Transverse colon (tissue), 4 donors: ENCODE data around the gene VSTM4. TPM values are rescaled to one million over a fixed set of nuclear protein-coding genes. Genes with fewer than 3 reads are reported as not detected.

Experiments used
- DNase-seq: peaks from one replicate; pipeline ENCODE4 v3.0.0-alpha.2; 2019
- H3K27ac ChIP-seq, 4 donors: fragments of 200-600 bp; sonication (generic); 2 replicates each; pipeline ENCODE4 v1.5.1; 2016 to 2018; ENCODE audit warnings: inconsistent platforms in 4 of 4
- H3K27me3 ChIP-seq: fragments of 200-600 bp; sonication (generic); 2 replicates; pipeline ENCODE4 v1.5.1; 2017; ENCODE audit warnings: inconsistent platforms
- H3K36me3 ChIP-seq, 4 donors: fragments of 200-600 bp; sonication (generic); 2 replicates each; pipeline ENCODE4 v1.5.1; 2017 to 2019; ENCODE audit warnings: inconsistent platforms in 4 of 4
- H3K4me1 ChIP-seq, 4 donors: fragments of 200-600 bp; sonication (generic); 2 replicates each; pipeline ENCODE4 v1.5.1; 2017 to 2020; ENCODE audit warnings: inconsistent platforms in 4 of 4
- H3K4me3 ChIP-seq, 4 donors: fragments of 200-600 bp; sonication (generic); 1 replicate in 1 of 4; 2 replicates in 3 of 4; pipeline versions ENCODE4 v1.5.1 to v1.6.1; 2017 to 2019; ENCODE audit warnings: inconsistent platforms in 4 of 4
- H3K9me3 ChIP-seq, 2 donors: fragments of 200-600 bp; sonication (generic); 2 replicates each; pipeline ENCODE4 v1.5.1; 2017 to 2019; ENCODE audit warnings: inconsistent platforms in 2 of 2
- EP300 ChIP-seq: sonication (generic); formaldehyde crosslinking; IDR thresholded peaks from one replicate; pipeline ENCODE4 v1.6.1; 2017; ENCODE audit warnings: antibody characterized with exemption, low read depth
- POLR2A ChIP-seq: fragments of 450-650 bp; IDR thresholded peaks from one replicate; pipeline ENCODE4 v1.6.1; 2016; ENCODE audit warnings: antibody characterized with exemption, mild to moderate bottlenecking, moderate library complexity
- POLR2AphosphoS5 ChIP-seq, 3 donors: sonication (generic); formaldehyde crosslinking; IDR thresholded peaks; one replicate each; pipeline ENCODE4 v1.6.1; 2016; ENCODE audit warnings: antibody characterized with exemption in 3 of 3
- WGBS, 2 donors: methylation state at CpG; one replicate each; pipeline ENCODE4 v1.1.5; 2018; ENCODE audit warnings: low coverage in 1 of 2; 5-methylcytosine and 5-hydroxymethylcytosine counted together
- in situ Hi-C, 4 donors: fragments of 200-750 bp; cut with MboI; loops; one replicate each; pipeline versions ENCODE4 v1.15.0 to v1.15.1; 2017; ENCODE audit warnings: low sequenced_read_pairs in 3 of 4, low pct_ligation_motif_present in 1 of 4, low pct_unique_long_range_greater_than_20kb in 1 of 4
- intact Hi-C: fragments of 100-400 bp; cut with DNase I; formaldehyde crosslinking; loops from one replicate; pipeline ENCODE4 v1.15.1; 2023; ENCODE audit warnings: low total_unique reads
- total RNA-seq, 4 donors: library from RNA; depleted of rRNA; stranded (reverse); fragments of >200 nt; gene quantifications; one replicate each; pipeline ENCODE4 v1.1.0, GENCODE V29; 2016
- TF ChIP-seq, protein P1 (sequence below), 5 experiments: fragments of 200-600 bp in 3 of 5; fragments of 450-650 bp in 2 of 5; sonication (generic) in 3 of 5; IDR thresholded peaks; 1 replicate in 2 of 5; 2 replicates in 3 of 5; pipeline ENCODE4 v1.5.1; 2016 to 2017; ENCODE audit warnings: antibody characterized with exemption in 5 of 5, inconsistent platforms in 3 of 5, mild to moderate bottlenecking in 2 of 5, moderate library complexity in 1 of 5

VSTM4 gene
- total RNA-seq, 4 donors from 2014 or later: 2.2 to 6.0 (median 3.9) TPM

DNA sequence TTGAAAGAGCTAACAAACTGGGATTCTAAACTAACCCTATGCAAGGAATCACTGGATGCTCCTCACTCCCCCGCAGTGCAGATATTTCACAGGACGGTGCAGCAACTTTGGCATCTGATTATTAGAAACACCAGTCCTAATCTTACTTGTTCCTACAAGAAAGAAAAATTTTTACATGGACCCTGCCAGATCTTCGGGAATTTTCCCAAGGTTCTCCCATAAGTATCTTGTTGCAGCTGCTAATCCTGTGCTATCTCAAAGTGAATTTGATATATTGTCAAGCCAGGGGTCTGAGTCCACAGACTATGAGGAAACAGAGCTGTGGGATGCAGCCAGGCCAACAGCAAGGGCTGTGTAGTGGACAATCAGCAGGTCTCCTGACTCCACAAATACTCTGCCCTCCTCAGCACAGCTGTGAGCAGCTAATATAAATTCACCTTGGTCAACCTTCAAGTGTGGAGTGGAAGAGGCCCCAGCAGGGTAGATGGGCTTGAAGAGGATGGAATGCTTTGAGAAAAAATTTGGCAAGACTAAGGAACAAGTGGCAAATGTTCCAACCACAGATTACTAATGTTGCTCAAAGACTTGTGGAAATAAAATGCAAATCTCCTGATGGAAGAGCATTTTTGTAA, 25.6 kb downstream of the VSTM4 start:
- peaks cover 0 to 6% of the 10 kb centered on the region in 2 donors for H3K9me3 ChIP-seq
- DNase-seq: no peak
- no peak overlapping the region for H3K27ac ChIP-seq
- no peaks in the 10 kb centered on the region for H3K36me3 ChIP-seq
- TF ChIP-seq POLR2AphosphoS5 (IDR thresholded peaks at IDR 0.05) (peak in 1 of 3 donors; percentile 21), EP300 (no peak), POLR2A (no peak)
- TF ChIP-seq, protein P1, sequence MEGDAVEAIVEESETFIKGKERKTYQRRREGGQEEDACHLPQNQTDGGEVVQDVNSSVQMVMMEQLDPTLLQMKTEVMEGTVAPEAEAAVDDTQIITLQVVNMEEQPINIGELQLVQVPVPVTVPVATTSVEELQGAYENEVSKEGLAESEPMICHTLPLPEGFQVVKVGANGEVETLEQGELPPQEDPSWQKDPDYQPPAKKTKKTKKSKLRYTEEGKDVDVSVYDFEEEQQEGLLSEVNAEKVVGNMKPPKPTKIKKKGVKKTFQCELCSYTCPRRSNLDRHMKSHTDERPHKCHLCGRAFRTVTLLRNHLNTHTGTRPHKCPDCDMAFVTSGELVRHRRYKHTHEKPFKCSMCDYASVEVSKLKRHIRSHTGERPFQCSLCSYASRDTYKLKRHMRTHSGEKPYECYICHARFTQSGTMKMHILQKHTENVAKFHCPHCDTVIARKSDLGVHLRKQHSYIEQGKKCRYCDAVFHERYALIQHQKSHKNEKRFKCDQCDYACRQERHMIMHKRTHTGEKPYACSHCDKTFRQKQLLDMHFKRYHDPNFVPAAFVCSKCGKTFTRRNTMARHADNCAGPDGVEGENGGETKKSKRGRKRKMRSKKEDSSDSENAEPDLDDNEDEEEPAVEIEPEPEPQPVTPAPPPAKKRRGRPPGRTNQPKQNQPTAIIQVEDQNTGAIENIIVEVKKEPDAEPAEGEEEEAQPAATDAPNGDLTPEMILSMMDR (IDR thresholded peaks at IDR 0.05): no peak
- intact Hi-C loops (no loop called here), in situ Hi-C loops (no loop called here)
- 67 to 80% methylated on average over 2 to 3 of the region's 3 CpGs for WGBS, 2 donors
- H3K27me3 ChIP-seq: no peaks in the 10 kb centered on the region
- no peak overlapping the region for H3K4me3 ChIP-seq
- H3K4me1 ChIP-seq: peaks cover 0 to 8% (median 3%) of the 10 kb centered on the region in 4 donors

DNA sequence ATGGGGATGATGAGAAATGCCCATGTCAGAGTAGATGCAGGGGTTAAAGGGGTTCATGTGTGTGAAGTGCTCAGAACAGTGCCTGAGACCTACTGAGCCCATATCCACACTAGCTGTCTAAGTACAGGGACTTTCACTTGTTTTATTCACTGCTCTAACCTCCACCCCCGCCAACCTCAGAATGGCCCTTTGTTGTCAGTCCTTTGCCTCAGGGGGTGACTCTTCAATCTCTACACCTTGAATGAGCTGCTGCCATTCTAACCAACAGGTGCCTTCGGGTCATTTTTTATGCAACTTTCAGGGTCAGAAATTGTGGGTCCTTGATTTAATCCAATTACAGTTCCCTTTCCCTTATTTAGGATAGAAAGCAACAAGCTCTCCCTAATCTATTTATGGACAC, 26.2 kb downstream of the VSTM4 start:
- H3K27ac ChIP-seq: no peak overlapping the region

DNA sequence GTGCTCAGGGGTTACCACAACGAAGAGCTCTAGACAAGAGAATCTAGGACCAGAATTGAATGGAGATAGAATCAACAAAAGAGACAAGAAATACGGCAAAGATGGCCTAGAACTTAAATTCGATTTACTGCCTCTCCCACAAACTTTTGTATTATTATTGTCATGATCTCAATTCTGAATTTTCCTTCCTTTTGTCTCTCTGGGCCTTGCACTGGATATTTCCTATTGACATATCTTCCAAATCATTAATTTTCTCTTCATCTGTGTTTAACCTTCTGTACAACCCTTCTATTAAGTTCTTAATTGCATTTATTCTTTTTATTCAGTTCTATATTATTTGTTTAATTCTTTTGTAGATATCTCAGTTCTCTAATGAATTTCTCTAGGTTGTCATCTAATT, 28.4 kb downstream of the VSTM4 start:
- no peak overlapping the region for H3K4me3 ChIP-seq
- no peak for DNase-seq
- intact Hi-C loops: no loop called here
- WGBS, 2 donors: 86 to 89% methylated on average over 3 of the region's 3 CpGs
- no peak overlapping the region for H3K27ac ChIP-seq
- TF ChIP-seq, protein P1 (IDR thresholded peaks at IDR 0.05): no peak
- TF ChIP-seq POLR2A: no peak
- TF ChIP-seq EP300: no peak
- no peak for TF ChIP-seq POLR2AphosphoS5 (IDR thresholded peaks at IDR 0.05)
- peaks cover 0 to 6% of the 10 kb centered on the region in 2 donors for H3K9me3 ChIP-seq
- no peaks in the 10 kb centered on the region for H3K27me3 ChIP-seq
- in situ Hi-C loops: no loop called here
- H3K36me3 ChIP-seq: no peaks in the 10 kb centered on the region
- peaks cover 0 to 14% (median 7%) of the 10 kb centered on the region in 4 donors for H3K4me1 ChIP-seq

More for the DNA sequence above, 26.2 kb downstream of the VSTM4 start:
- Histone ChIP-seq H3K4me3 (no peak overlapping the region), H3K27me3 (no peaks in the 10 kb centered on the region), H3K36me3 (no peaks in the 10 kb centered on the region), H3K9me3 (peaks cover 0 to 6% of the 10 kb centered on the region in 2 donors), H3K4me1 (peaks cover 0 to 8% (median 3%) of the 10 kb centered on the region in 4 donors)
- 84 to 93% methylated on average over 2 of the region's 2 CpGs for WGBS, 2 donors
- intact Hi-C loops (no loop called here), in situ Hi-C loops (no loop called here)
- no peak for DNase-seq
- TF ChIP-seq, protein P1 (IDR thresholded peaks at IDR 0.05): no peak
- TF ChIP-seq POLR2A (no peak), POLR2AphosphoS5 (IDR thresholded peaks at IDR 0.05) (no peak)

DNA sequence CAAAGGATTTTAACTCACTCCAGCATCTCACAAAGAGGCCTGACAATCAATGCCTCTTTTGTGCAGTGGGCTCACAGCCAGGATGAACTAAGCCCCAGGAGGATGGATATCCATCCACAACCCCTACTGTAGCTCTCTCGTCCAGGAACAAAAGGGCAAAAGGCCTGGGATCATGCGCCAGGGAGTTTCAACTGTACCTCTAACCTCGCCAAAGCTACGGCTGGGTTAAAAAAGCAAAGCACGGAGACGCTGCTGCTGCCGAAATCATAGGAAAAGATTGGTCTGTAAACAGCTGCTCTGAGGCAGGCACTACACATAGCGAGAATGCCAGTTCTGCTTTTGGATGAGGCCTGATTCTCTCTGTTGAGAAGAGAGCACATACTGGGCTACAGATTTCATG, 32.1 kb downstream of the VSTM4 start:
- WGBS, 2 donors: 60 to 83% methylated on average over 1 to 8 of the region's 8 CpGs
- TF ChIP-seq EP300 (no peak), POLR2AphosphoS5 (IDR thresholded peaks at IDR 0.05) (peak in 1 of 3 donors; percentile 9)

More for the DNA sequence above, 32.1 kb downstream of the VSTM4 start:
- no peaks in the 10 kb centered on the region for H3K27me3 ChIP-seq
- DNase-seq: no peak
- H3K36me3 ChIP-seq: no peaks in the 10 kb centered on the region
- intact Hi-C loops (no loop called here), in situ Hi-C loops (no loop called here)
- peak overlapping the region in 2 of 4 donors; percentile 25 to 30 for H3K27ac ChIP-seq
- no peak overlapping the region for H3K4me3 ChIP-seq
- H3K4me1 ChIP-seq: peaks cover 0 to 30% (median 4%) of the 10 kb centered on the region in 4 donors
- peaks cover 0 to 6% of the 10 kb centered on the region in 2 donors for H3K9me3 ChIP-seq
